ENCODE data around the gene IL18R1. TPM values are rescaled to one million over a fixed set of nuclear protein-coding genes. Genes with fewer than 3 reads are reported as not detected.

Gene IL18R1, protein sequence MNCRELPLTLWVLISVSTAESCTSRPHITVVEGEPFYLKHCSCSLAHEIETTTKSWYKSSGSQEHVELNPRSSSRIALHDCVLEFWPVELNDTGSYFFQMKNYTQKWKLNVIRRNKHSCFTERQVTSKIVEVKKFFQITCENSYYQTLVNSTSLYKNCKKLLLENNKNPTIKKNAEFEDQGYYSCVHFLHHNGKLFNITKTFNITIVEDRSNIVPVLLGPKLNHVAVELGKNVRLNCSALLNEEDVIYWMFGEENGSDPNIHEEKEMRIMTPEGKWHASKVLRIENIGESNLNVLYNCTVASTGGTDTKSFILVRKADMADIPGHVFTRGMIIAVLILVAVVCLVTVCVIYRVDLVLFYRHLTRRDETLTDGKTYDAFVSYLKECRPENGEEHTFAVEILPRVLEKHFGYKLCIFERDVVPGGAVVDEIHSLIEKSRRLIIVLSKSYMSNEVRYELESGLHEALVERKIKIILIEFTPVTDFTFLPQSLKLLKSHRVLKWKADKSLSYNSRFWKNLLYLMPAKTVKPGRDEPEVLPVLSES
- total RNA-seq (10 to 100 TPM in 1 of 5 experiments, 1 to 10 TPM in 4; 2.1 to 52.8 (median 5.3) TPM), polyA plus RNA-seq (1 to 10 TPM in 1 of 2 donors, under 1 TPM in 1; 0.77 to 2.0 TPM), total RNA-seq (3.4 reads per million, percentile 18 among the genes with 10 or more reads in this experiment)

DNA sequence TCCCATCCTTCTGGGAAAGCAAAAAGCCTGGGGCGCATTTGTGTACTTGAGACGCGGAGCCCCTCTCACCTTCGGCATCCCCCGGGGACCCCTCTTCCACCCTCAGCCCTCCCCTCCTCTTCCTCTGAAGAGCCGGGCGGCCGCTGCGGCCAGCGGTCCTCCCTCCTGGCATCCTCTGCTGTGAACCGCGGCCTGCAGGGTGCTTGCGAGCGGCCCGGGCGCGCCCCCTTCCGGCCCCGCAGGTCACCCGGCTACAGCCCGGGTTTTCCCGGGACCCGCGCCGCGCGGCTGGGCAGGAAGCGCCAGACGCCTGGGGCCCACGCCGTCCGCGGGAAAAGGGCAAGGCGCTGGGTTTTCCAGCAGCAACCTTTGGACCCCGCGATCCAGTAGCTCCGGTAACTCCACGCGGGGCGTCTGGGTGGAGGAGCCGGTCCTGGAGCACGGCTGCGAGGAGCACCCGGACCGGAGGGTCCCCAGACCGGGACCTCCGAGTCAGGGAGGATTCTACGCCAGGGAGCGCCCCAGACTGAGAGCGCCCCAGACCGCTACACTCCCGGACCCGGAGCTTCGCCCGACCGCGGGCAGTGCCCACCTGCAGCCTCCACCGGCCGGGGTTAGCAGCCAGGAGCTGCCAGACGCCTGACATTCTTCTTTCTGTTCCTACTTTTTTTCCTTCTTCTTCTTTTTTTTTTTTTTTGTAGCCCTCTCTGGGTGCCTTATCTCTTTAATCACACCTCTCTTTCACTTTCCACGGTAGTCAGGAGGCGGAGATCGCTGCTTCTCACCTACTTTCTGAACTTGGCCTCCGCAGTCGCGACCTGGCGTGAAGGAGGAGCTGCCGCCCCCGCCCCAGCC lies at the start of gene IL18R1:
TSS of gene IL18R1 (plus strand) at position 271 of the 855 bp plus-strand sequence. CDS start 6,865 bp downstream, outside the sequence.
- no peaks in the 10 kb centered on the region for H3K27me3 Mint-ChIP-seq
- ATAC-seq (peak; percentile 93), DNase-seq (peak; percentile 37 to 85 (median 57))
- H3K9me3 Mint-ChIP-seq = no peaks in the 10 kb centered on the region
- ChIA-PET CTCF (interaction anchor here (0.5 to 1.2 kb wide), 3 partner anchors 25 to 104 kb away, joined by 3 to 8 read pairs (median 3); no protein-coding TSS in a partner anchor), POLR2A (interaction anchor here (0.6 kb wide), 1 partner anchor 191 kb away, joined by 3 read pairs; no protein-coding TSS in a partner anchor)
- peak within 1 kb of the TSS; percentile 79 for H3K27ac ChIP-seq (ENCODE audit: low read depth, low read length)
- H3K36me3 Mint-ChIP-seq = peaks cover 0 to 21% (median 0%) of the 10 kb centered on the region in 5 donors
- peaks cover 0 to 5% (median 0%) of the 10 kb centered on the region in 3 experiments for H3K36me3 ChIP-seq (ENCODE audit: control insufficient read depth in 2 of 3, insufficient read depth in 3 of 3, low read length in 3 of 3)
- peaks cover 17 to 48% (median 37%) of the 10 kb centered on the region in 7 donors for H3K4me1 Mint-ChIP-seq
- intact Hi-C loops (cut with micrococcal nuclease) = loop anchor here (1.0 to 10.0 kb wide), 10 partner anchors 12 to 1041 kb away; no protein-coding TSS in a partner anchor
- peaks cover 6 to 19% of the 10 kb centered on the region in 2 donors for H3K4me1 ChIP-seq (ENCODE audit: control insufficient read depth in 2 of 2, insufficient read depth in 2 of 2, low read length in 2 of 2)
- no peaks in the 10 kb centered on the region for H3K9me3 ChIP-seq (ENCODE audit: control insufficient read depth in 2 of 3, low read length in 3 of 3)
- peak within 1 kb of the TSS; percentile 83 to 96 (median 92) for H3K27ac Mint-ChIP-seq
- H3K4me3 Mint-ChIP-seq = peak within 1 kb of the TSS; percentile 93 to 99 (median 96)
- peak within 1 kb of the TSS; percentile 82 for H3K4me3 ChIP-seq (ENCODE audit: low read length)
- no peaks in the 10 kb centered on the region for H3K27me3 ChIP-seq (ENCODE audit: control insufficient read depth in 2 of 2, insufficient read depth in 2 of 2, low read length in 2 of 2)

DNA sequence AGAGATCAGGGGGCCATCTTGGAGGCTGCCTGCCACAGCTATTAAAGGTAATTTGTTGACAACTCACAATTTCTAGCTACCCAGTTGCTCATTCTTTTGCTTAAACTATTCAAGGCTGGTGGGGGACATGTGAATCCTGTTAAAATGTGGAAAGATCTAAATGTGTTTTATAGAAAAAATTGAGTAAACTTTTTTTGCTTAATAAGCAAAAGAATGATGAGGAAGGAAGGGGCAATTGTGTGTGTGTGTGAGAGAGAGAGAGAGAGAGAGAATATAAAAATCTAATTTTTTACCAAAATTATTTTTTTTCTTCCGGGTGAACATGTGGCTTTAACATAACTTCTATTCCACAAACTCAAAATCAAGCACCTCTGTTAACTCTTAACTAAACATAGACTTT lies 49.5 kb upstream of the IL18R1 start:
- peaks cover 0 to 5% (median 0%) of the 10 kb centered on the region in 5 donors for H3K36me3 Mint-ChIP-seq
- peaks cover 0 to 32% (median 10%) of the 10 kb centered on the region in 5 donors for H3K27me3 Mint-ChIP-seq
- POLR2A ChIA-PET = interaction anchor here (0.6 kb wide), 1 partner anchor 824 kb away, joined by 3 read pairs; no protein-coding TSS in a partner anchor
- CTCF ChIA-PET = no interaction called here
- no peak overlapping the region for H3K27ac ChIP-seq (ENCODE audit: low read depth, low read length)
- no peak overlapping the region for H3K27ac Mint-ChIP-seq
- no peaks in the 10 kb centered on the region for H3K36me3 ChIP-seq (ENCODE audit: control insufficient read depth in 2 of 3, insufficient read depth in 3 of 3, low read length in 3 of 3)
- H3K4me3 Mint-ChIP-seq = no peak overlapping the region
- H3K4me1 Mint-ChIP-seq = peaks cover 10 to 37% (median 18%) of the 10 kb centered on the region in 7 donors
- no peak for DNase-seq
- no peak overlapping the region for H3K4me3 ChIP-seq (ENCODE audit: low read length)
- no peaks in the 10 kb centered on the region for H3K9me3 ChIP-seq (ENCODE audit: control insufficient read depth in 2 of 3, low read length in 3 of 3)
- peaks cover 0 to 2% of the 10 kb centered on the region in 2 donors for H3K27me3 ChIP-seq (ENCODE audit: control insufficient read depth in 2 of 2, insufficient read depth in 2 of 2, low read length in 2 of 2)
- intact Hi-C loops (cut with micrococcal nuclease) = no loop called here
- peaks cover 0 to 3% (median 0%) of the 10 kb centered on the region in 11 donors for H3K9me3 Mint-ChIP-seq
- no peak for ATAC-seq
- H3K4me1 ChIP-seq (ENCODE audit: control insufficient read depth in 2 of 2, insufficient read depth in 2 of 2, low read length in 2 of 2) = peaks cover 0 to 6% of the 10 kb centered on the region in 2 donors

DNA sequence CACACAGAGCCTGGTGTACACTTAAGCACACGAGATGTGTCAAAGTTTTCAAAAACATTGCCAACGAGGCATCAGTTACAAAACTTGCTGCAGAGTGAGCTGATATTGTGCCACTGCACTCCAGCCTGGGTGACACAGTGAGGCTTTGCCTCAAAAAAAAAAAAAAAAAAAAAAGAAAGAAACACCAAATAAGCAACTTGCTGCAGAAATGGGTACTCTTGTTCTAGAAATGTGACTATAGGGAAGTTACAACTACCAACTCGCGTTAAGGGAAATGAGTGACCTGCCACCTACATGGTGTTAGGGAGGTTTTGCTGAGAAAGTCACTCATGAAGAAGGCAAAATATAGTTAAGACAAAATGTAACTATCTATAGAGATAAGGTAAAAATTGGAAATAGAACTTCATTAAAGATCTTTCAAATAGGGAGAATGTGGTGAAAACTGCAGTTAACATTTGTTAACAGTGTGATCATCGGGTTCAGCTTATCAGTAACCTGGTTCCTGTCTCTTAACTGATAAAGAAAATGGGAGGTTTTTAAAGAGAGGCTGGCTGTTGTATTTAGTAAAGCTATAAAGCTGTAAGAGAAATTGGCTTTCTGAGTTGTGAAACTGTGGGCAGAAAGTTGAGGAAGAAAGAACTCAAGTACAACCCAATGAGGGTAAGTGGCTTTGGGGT lies 44.5 kb upstream of the IL18R1 start, which contains the start of gene IL1RL1:
TSS of gene IL1RL1 (plus strand) at position 600 of the 677 bp plus-strand sequence. CDS start 26,702 bp downstream, outside the sequence.
- H3K4me3 Mint-ChIP-seq = no peak within 1 kb of the TSS
- ATAC-seq (peak; percentile 57), DNase-seq (no peak)
- no peaks in the 10 kb centered on the region for H3K9me3 ChIP-seq (ENCODE audit: control insufficient read depth in 2 of 3, low read length in 3 of 3)
- POLR2A ChIA-PET = no interaction called here
- H3K27me3 ChIP-seq (ENCODE audit: control insufficient read depth in 2 of 2, insufficient read depth in 2 of 2, low read length in 2 of 2) = peaks cover 0 to 3% of the 10 kb centered on the region in 2 donors
- CTCF ChIA-PET = no interaction called here
- no peaks in the 10 kb centered on the region for H3K36me3 ChIP-seq (ENCODE audit: control insufficient read depth in 2 of 3, insufficient read depth in 3 of 3, low read length in 3 of 3)
- H3K4me3 ChIP-seq (ENCODE audit: low read length) = no peak within 1 kb of the TSS
- H3K27ac Mint-ChIP-seq = peak within 1 kb of the TSS in 1 of 9 donors; percentile 39
- peaks cover 0 to 20% (median 0%) of the 10 kb centered on the region in 7 donors for H3K4me1 Mint-ChIP-seq
- H3K36me3 Mint-ChIP-seq = peaks cover 0 to 4% (median 0%) of the 10 kb centered on the region in 5 donors
- H3K27ac ChIP-seq (ENCODE audit: low read depth, low read length) = no peak within 1 kb of the TSS
- intact Hi-C loops (cut with micrococcal nuclease) = no loop called here
- peaks cover 0 to 3% (median 0%) of the 10 kb centered on the region in 11 donors for H3K9me3 Mint-ChIP-seq
- H3K4me1 ChIP-seq (ENCODE audit: control insufficient read depth in 2 of 2, insufficient read depth in 2 of 2, low read length in 2 of 2) = no peaks in the 10 kb centered on the region
- H3K27me3 Mint-ChIP-seq = peaks cover 0 to 16% (median 0%) of the 10 kb centered on the region in 5 donors

DNA sequence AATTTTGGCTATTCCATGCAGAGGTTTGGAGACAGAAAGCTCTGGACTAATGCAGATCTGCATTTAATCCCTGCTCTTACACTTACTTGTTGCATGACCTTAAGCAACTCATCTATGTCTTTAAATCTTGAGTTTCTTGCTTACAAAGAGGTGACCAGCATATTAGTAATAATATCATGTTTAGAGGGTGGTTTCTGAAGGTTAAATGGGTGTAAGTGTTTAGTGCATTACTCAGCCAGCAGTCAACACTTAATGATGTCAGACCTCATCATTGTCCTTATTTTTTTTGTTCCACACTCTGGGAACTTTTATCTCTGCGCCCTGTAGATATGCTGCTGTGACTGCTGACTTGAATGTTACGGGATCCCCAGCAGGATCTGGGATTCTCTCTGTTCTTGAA lies 42.6 kb upstream of the IL18R1 start:
- H3K4me1 ChIP-seq (ENCODE audit: control insufficient read depth in 2 of 2, insufficient read depth in 2 of 2, low read length in 2 of 2) = no peaks in the 10 kb centered on the region
- CTCF ChIA-PET = no interaction called here
- ATAC-seq = no peak
- POLR2A ChIA-PET = no interaction called here
- no peak overlapping the region for H3K4me3 ChIP-seq (ENCODE audit: low read length)
- Mint-ChIP-seq H3K4me1 (peaks cover 0 to 14% (median 0%) of the 10 kb centered on the region in 7 donors), H3K36me3 (peaks cover 0 to 3% (median 0%) of the 10 kb centered on the region in 5 donors), H3K27ac (no peak overlapping the region), H3K4me3 (no peak overlapping the region), H3K9me3 (peaks cover 0 to 3% (median 0%) of the 10 kb centered on the region in 11 donors), H3K27me3 (peaks cover 0 to 7% (median 0%) of the 10 kb centered on the region in 5 donors)
- no peak overlapping the region for H3K27ac ChIP-seq (ENCODE audit: low read depth, low read length)
- DNase-seq = no peak
- no peaks in the 10 kb centered on the region for H3K36me3 ChIP-seq (ENCODE audit: control insufficient read depth in 2 of 3, insufficient read depth in 3 of 3, low read length in 3 of 3)
- peaks cover 0 to 3% of the 10 kb centered on the region in 2 donors for H3K27me3 ChIP-seq (ENCODE audit: control insufficient read depth in 2 of 2, insufficient read depth in 2 of 2, low read length in 2 of 2)
- intact Hi-C loops (cut with micrococcal nuclease) = no loop called here
- no peaks in the 10 kb centered on the region for H3K9me3 ChIP-seq (ENCODE audit: control insufficient read depth in 2 of 3, low read length in 3 of 3)

DNA sequence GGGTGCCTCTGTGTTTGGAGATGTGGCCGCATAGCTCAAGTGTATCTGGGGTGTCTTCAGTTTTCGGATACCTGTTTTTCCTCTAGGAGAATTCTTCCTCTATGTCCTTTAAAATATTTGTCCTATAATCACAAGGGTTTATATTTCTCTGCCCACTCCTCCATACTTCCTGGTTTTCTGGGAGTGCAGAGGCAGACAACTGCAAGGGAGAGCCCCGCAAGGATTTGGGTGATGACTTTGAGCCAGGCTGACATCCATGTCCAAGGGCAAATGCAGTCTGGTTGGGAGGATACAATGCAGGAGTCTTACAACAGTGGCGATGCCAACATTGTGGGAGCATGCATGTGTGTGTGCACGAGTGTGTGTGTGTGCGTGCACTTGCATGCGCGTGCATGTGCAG lies 42.1 kb upstream of the IL18R1 start:
- Mint-ChIP-seq H3K9me3 (peaks cover 0 to 3% (median 0%) of the 10 kb centered on the region in 11 donors), H3K4me3 (no peak overlapping the region), H3K27me3 (peaks cover 0 to 5% (median 0%) of the 10 kb centered on the region in 5 donors), H3K27ac (no peak overlapping the region), H3K4me1 (peaks cover 0 to 14% (median 0%) of the 10 kb centered on the region in 7 donors), H3K36me3 (peaks cover 0 to 3% (median 0%) of the 10 kb centered on the region in 5 donors)
- H3K4me3 ChIP-seq (ENCODE audit: low read length) = no peak overlapping the region
- ATAC-seq (no peak), DNase-seq (no peak)
- ChIA-PET POLR2A (no interaction called here), CTCF (no interaction called here)
- H3K27ac ChIP-seq (ENCODE audit: low read depth, low read length) = no peak overlapping the region
- H3K4me1 ChIP-seq (ENCODE audit: control insufficient read depth in 2 of 2, insufficient read depth in 2 of 2, low read length in 2 of 2) = no peaks in the 10 kb centered on the region
- intact Hi-C loops (cut with micrococcal nuclease) = no loop called here
- H3K27me3 ChIP-seq (ENCODE audit: control insufficient read depth in 2 of 2, insufficient read depth in 2 of 2, low read length in 2 of 2) = peaks cover 0 to 3% of the 10 kb centered on the region in 2 donors
- H3K9me3 ChIP-seq (ENCODE audit: control insufficient read depth in 2 of 3, low read length in 3 of 3) = no peaks in the 10 kb centered on the region
- no peaks in the 10 kb centered on the region for H3K36me3 ChIP-seq (ENCODE audit: control insufficient read depth in 2 of 3, insufficient read depth in 3 of 3, low read length in 3 of 3)
